Testis (tissue), 2 donors: Measurements from ENCODE around the gene MEIS3.

ENCODE experiments used
- CTCF ChIP-seq, 3 experiments: fragments of 450-650 bp in 2 of 3; fragments of 200-600 bp in 1 of 3; sonication (generic) in 1 of 3; IDR thresholded peaks; one replicate each; pipeline ENCODE4 v1.5.1; 2016 to 2019; ENCODE audit warnings: antibody characterized with exemption in 3 of 3, mild to moderate bottlenecking in 2 of 3, moderate library complexity in 1 of 3
- POLR2A ChIP-seq: fragments of 450-650 bp; IDR thresholded peaks from one replicate; pipeline ENCODE4 v1.6.1; 2017; ENCODE audit warnings: antibody characterized with exemption, mild to moderate bottlenecking, moderate library complexity

- TF ChIP-seq CTCF (IDR thresholded peaks at IDR 0.05), result no peak
- TF ChIP-seq POLR2A, result no peak
These were observed 43.4 kb downstream of the MEIS3 start for GRCh38 chr19:47375694-47376588.
